ENCODE measurements around the gene SSBP3.

GRCh38 chr1:54291276-54292001 is 114.8 kb downstream of the SSBP3 start:
- TF ChIP-seq CTCF (optimal IDR thresholded peaks at IDR 0.05 in 1 of 3, IDR thresholded peaks at IDR 0.05 in 1 of 3, conservative IDR thresholded peaks at IDR 0.05 in 1 of 3; ENCODE audit: extremely low read depth in 1 of 3, insufficient read depth in 2 of 3, low read length in 3 of 3) (no peak), EZH2 (IDR thresholded peaks at IDR 0.05; ENCODE audit: low read length) (no peak)
